A673 (cell line): ENCODE measurements around the gene CD9.

ENCODE experiments used
- CTCF ChIP-seq: fragments of 300-800, 200-600 bp; sonication (generic); conservative IDR thresholded peaks from 2 replicates; pipeline ENCODE4 v1.5.1; 2017; ENCODE audit warnings: low read depth, mild to moderate bottlenecking, antibody characterized with exemption, low read length, moderate library complexity, mixed read lengths
- EZH2 ChIP-seq: fragments of 200-600 bp; sonication (generic); IDR thresholded peaks from 2 replicates; pipeline ENCODE4 v1.6.1; 2017; ENCODE audit warnings: borderline replicate concordance, low read depth, mild to moderate bottlenecking, mixed read lengths, antibody characterized with exemption, low read length; ENCODE audit not compliant: poor library complexity, severe bottlenecking

GRCh38 chr12:6214633-6215032 lies 14.4 kb downstream of the CD9 start:
- TF ChIP-seq CTCF (no peak), EZH2 (no peak)
